ENCODE results near the gene STAP1.

STAP1 gene

DNA sequence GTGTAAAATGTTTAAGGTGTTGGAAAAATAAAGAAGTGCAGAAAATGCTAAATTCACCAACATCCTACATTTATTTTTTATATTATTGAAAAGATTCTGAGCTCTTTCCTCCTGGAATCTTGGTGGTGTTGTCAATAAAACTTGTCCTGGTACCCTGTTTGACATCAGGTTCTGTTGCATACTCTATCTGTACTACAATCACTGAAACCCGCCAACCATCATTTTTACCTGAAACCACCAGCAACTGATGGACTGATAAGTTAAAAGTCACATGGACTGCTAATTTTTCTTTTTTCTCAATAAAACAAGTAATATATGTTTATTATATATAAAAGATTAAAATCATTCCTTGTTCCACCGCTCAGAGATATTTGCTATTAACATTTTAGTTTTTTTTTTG is 23.4 kb downstream of the STAP1 start:
- TF ChIP-seq, protein P1, sequence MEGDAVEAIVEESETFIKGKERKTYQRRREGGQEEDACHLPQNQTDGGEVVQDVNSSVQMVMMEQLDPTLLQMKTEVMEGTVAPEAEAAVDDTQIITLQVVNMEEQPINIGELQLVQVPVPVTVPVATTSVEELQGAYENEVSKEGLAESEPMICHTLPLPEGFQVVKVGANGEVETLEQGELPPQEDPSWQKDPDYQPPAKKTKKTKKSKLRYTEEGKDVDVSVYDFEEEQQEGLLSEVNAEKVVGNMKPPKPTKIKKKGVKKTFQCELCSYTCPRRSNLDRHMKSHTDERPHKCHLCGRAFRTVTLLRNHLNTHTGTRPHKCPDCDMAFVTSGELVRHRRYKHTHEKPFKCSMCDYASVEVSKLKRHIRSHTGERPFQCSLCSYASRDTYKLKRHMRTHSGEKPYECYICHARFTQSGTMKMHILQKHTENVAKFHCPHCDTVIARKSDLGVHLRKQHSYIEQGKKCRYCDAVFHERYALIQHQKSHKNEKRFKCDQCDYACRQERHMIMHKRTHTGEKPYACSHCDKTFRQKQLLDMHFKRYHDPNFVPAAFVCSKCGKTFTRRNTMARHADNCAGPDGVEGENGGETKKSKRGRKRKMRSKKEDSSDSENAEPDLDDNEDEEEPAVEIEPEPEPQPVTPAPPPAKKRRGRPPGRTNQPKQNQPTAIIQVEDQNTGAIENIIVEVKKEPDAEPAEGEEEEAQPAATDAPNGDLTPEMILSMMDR (conservative IDR thresholded peaks at IDR 0.05; ENCODE audit: low read depth, low read length) = no peak
- H3K4me3 ChIP-seq (ENCODE audit: low read depth, low read length) = no peak overlapping the region
- DNase-seq (ENCODE audit: low read depth) = no peak

DNA sequence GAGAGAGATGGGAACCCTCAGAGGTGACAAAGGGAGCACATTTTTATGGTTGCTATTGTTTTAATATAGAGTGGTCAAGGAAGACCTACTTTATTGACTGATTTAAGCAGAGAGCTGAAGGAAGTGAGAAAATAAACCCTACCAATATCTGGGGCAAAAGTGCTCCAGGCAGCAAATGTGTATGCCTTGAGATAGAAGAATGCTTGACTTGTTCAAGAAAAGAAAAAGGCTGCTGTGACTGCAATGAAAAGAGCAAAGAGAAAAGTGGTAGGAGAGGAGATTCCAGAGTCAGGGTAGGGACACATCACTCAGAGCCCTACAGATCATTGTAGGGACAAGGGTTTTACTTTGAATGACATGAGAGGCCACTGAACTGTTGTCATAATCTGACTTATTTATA is 26.0 kb downstream of the STAP1 start:
- H3K4me3 ChIP-seq (ENCODE audit: low read depth, low read length) = no peak overlapping the region
- TF ChIP-seq, protein P1 (conservative IDR thresholded peaks at IDR 0.05; ENCODE audit: low read depth, low read length) = no peak
- DNase-seq (ENCODE audit: low read depth) = no peak

DNA sequence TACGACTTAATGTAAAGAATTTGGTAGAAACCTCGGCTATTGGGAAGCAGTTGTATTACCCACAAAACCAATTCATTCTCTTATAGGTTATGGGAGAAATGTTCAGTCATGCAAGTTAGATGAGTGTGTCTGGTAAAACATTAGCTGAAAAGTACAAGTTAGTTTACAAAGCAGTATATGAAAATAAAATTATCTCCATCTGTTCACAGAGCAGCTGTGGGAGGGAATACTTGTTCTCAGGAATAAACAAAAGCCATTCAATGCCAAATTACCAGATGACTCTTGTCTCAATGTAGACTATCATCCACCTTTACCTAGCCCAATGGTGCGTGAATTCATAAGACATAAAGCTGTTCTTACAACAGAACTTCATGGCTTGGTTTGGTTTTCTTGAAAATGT is 28.6 kb downstream of the STAP1 start:
- no peak overlapping the region for H3K4me3 ChIP-seq (ENCODE audit: low read depth, low read length)
- TF ChIP-seq, protein P1 (conservative IDR thresholded peaks at IDR 0.05; ENCODE audit: low read depth, low read length) = no peak
- DNase-seq (ENCODE audit: low read depth) = no peak

DNA sequence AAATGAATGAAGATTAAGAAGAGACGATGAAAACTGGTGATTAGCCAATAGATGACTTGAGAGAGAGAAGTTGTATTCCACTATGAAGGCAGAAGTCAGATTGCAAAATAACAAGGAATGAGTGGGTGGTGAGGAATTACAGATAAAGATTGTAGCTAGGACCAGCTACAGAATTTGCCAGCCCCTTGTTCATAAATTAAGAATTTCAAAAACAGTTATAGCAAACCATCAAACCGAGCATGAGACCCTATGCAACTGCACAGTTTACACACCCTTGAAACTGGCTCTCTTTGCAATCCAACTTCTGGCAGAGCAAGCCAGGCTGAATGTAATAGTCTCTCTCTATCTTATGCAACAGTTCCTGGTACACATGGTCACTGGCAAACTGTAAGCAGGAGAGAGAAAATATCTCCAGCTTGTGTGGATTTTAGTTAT is 35.2 kb downstream of the STAP1 start:
- peak; percentile 74 for DNase-seq (ENCODE audit: low read depth)
- TF ChIP-seq, protein P1 (conservative IDR thresholded peaks at IDR 0.05; ENCODE audit: low read depth, low read length) = no peak

DNA sequence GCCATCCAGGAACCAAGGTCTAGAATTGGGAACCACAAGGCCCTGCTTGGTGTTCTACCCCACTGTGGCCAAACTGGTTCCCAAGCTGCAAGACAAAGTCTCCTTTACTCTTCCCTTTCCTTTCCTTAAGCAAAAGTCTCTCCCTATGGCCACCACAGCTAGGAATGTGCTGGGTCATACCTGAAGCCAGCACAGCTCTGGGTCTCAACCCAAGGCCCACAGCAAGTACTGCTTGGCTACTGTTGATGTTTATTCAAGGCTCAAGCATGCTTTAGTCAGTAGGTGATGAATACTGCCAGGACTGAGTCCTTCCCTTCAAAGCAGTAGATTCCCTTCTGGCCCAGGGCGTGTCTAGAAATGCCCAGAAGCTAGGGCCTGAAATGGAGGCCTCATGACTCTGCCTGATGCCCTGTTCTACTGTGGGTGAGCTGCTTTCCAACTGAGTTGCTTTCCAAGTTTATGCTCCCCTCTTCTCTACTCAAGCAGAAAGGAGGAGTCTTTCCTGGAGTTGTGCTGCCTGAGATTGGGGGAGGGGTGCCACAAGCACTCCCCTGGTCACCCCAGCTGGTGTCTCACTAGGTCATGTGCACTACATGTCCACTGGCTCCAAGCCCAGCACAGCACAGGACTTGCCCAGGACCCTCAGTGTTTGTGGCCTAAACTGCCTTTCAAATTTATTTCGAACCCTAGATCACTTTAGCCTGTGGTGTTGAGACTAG is 44.9 kb downstream of the STAP1 start:
- H3K4me3 ChIP-seq (ENCODE audit: low read depth, low read length) = no peak overlapping the region
- no peak for DNase-seq (ENCODE audit: low read depth)
- TF ChIP-seq, protein P1 (conservative IDR thresholded peaks at IDR 0.05; ENCODE audit: low read depth, low read length) = no peak

More for the DNA sequence above, 35.2 kb downstream of the STAP1 start:
- no peak overlapping the region for H3K4me3 ChIP-seq (ENCODE audit: low read depth, low read length)

DNA sequence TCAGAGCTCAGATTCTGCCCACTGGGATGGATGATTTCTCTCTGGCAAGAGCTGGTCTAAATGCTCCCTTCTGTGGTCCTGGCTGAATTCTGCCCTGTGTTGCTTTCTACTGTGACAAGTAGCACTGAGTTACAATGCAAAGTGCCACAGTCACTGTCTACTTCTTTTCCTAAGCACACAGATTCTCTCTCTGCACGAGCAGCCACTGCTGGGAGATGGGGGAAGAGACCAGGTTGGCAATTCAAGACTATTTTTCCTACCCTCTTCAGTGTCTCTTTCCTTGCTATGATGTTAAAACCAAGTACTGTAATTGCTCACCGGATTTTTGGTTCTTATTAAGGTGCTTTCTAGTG is 45.5 kb downstream of the STAP1 start:
- no peak for DNase-seq (ENCODE audit: low read depth)
- TF ChIP-seq, protein P1 (conservative IDR thresholded peaks at IDR 0.05; ENCODE audit: low read depth, low read length) = no peak
- no peak overlapping the region for H3K4me3 ChIP-seq (ENCODE audit: low read depth, low read length)

DNA sequence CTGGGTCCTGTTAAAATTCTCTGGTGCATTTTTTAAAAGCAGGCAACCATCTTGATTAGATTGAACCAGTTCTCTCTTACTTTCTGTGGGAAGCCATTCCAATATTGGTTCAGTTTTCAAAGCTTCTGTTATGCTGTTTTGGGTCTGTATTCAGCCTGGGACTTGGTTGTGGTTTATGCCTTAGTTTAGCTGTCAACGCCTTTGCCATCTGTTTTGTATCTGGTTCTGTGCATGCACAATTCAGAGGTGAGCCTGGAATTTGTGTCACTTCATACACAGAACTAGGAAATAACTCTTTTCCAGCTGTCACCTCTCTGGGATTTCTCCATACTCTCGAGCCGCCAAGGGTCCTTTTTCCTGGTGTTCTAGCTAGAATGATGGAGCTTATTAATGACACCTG is 46.2 kb downstream of the STAP1 start:
- DNase-seq (ENCODE audit: low read depth) = peak; percentile 2
- TF ChIP-seq, protein P1 (conservative IDR thresholded peaks at IDR 0.05; ENCODE audit: low read depth, low read length) = no peak
- H3K4me3 ChIP-seq (ENCODE audit: low read depth, low read length) = no peak overlapping the region

Measured in choroid plexus epithelial cell (primary cell).